Activated T-cell treated with anti-CD3 and anti-CD28 coated beads for 4 hours (primary cell): ENCODE measurements around the gene PDE6A.
"Not testable (repeated sequence)": the region's sequence is repeated elsewhere in the genome, so short reads cannot be mapped to it uniquely, and the experiment has no call there.

Source experiments
- DNase-seq: peaks from one replicate; pipeline ENCODE4 v3.0.0-alpha.2; 2020

PDE6A gene

GRCh38 chr5:149951138-149951749, 6.7 kb upstream of the PDE6A start:
- DNase-seq: no peak

GRCh38 chr5:149948993-149949392, 4.4 kb upstream of the PDE6A start:
- no peak for DNase-seq

- no peak for DNase-seq
These were observed 1.5 kb upstream of the PDE6A start for GRCh38 chr5:149946118-149946517.

- not testable (repeated sequence) for DNase-seq
These were observed 1.2 kb downstream of the PDE6A start for GRCh38 chr5:149943177-149943949.

- DNase-seq: not testable (repeated sequence)
These were observed 1.8 kb downstream of the PDE6A start for GRCh38 chr5:149942741-149943169.

- DNase-seq: no peak
These were observed 2.4 kb downstream of the PDE6A start for GRCh38 chr5:149942199-149942598.

- DNase-seq: no peak
These were observed 2.8 kb downstream of the PDE6A start for GRCh38 chr5:149941795-149942194.

- DNase-seq: no peak
These were observed 3.5 kb downstream of the PDE6A start for GRCh38 chr5:149940941-149941644.

GRCh38 chr5:149940077-149940574, 4.5 kb downstream of the PDE6A start:
- no peak for DNase-seq

- DNase-seq: no peak
These were observed 5.0 kb downstream of the PDE6A start for GRCh38 chr5:149939546-149939945.

GRCh38 chr5:149938791-149939358, 5.7 kb downstream of the PDE6A start:
- no peak for DNase-seq

GRCh38 chr5:149938279-149938678, 6.3 kb downstream of the PDE6A start:
- no peak for DNase-seq

GRCh38 chr5:149937610-149938009, 7.0 kb downstream of the PDE6A start:
- DNase-seq: no peak

- no peak for DNase-seq
These were observed 7.9 kb downstream of the PDE6A start for GRCh38 chr5:149936700-149937091.

- DNase-seq: no peak
These were observed 8.4 kb downstream of the PDE6A start for GRCh38 chr5:149936044-149936699.

- DNase-seq: no peak
These were observed 9.1 kb downstream of the PDE6A start for GRCh38 chr5:149935431-149935901.

- no peak for DNase-seq
These were observed 11.9 kb downstream of the PDE6A start for GRCh38 chr5:149932445-149933350.

GRCh38 chr5:149931992-149932436, 12.6 kb downstream of the PDE6A start:
- no peak for DNase-seq

- DNase-seq: no peak
These were observed 13.6 kb downstream of the PDE6A start for GRCh38 chr5:149930749-149931574.

GRCh38 chr5:149930043-149930748, 14.4 kb downstream of the PDE6A start:
- DNase-seq: no peak
